ENCODE results near the gene PIGL.

The PIGL gene

GRCh38 chr17:16273929-16274339 is 56.9 kb downstream of the PIGL start:
- no peak for DNase-seq (ENCODE audit: low spot score)

- DNase-seq (ENCODE audit: low spot score) = no peak
Observed at GRCh38 chr17:16275024-16275423, 58.0 kb downstream of the PIGL start.

DNA sequence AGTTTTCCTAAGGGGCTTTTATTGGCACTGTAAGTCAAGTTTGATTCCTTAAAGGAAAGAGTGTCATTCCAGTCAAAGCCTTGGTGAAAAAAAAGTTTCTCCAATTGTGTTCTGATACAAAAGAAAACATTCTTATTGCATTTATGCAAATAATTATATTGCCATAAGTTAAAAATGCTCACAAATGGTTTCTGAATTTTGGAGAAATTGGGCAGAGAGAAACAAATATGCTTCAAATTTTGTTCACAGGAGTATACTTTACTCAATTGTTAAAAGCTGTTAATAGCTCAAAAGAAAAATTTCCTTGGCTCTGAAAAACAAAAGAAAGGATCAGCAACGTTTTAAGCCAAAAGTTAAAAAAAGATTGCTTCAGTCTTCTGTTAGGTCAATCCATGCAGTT is 60.2 kb downstream of the PIGL start:
- DNase-seq (ENCODE audit: low spot score) = no peak

DNA sequence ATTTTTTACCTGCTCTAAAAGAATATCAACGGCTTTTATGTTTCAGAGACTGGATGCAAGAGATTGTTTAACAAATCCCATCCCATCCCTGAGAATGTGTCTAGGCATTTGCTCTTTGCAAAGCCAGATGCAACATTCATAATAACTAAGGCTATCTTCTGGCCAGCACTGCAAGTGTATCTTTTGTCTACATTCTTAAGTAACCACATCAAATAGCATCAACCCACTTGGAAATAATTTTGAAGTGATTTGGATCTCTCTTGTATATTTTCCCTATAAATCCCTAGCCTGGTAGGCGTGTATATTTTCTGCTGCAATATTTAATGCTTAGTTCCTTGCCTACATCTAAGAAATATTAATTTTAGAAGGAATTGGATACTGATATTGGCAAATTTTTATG is 64.3 kb downstream of the PIGL start:
- no peak for DNase-seq (ENCODE audit: low spot score)

DNA sequence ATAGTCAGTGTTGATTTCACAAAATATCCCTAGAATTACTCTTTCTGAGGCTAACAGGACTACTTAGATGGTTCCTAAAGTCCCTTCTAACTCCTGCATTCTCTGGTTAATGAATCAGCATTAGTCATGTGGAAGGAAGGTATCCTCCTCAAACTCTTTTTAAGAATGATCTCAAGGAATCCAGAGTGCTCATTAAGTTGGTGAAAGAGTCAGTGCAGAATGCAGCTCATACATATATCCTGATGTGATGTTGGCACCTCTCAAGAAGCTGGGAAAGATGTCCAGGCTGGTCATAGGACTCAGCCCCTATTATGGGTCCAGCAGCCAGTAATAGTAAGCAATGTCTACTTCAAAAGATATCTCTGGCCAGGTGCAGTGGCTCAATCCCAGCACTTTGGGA is 65.5 kb downstream of the PIGL start:
- peak; percentile 32 for DNase-seq (ENCODE audit: low spot score)

DNA sequence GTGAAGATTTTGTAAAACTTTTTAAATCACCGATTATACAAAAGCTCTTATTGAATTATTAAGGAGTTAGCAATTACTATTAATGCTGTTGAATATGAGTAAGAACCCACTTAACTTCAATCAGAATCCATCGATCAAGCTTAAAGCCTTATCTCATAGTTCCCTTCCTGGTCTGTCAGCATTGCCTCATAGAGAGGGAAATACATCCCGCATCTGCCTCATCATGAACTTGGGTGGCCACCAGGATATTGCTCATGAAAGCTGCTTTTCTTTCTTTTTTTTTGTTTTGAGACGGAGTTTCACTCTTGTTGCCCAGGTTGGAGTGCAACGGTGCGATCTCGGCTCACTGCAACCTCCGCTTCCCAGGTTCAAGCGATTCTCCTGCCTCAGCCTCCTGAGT is 66.7 kb downstream of the PIGL start:
- DNase-seq (ENCODE audit: low spot score) = no peak

GRCh38 chr17:16285646-16286008 is 68.6 kb downstream of the PIGL start:
- no peak for DNase-seq (ENCODE audit: low spot score)

DNA sequence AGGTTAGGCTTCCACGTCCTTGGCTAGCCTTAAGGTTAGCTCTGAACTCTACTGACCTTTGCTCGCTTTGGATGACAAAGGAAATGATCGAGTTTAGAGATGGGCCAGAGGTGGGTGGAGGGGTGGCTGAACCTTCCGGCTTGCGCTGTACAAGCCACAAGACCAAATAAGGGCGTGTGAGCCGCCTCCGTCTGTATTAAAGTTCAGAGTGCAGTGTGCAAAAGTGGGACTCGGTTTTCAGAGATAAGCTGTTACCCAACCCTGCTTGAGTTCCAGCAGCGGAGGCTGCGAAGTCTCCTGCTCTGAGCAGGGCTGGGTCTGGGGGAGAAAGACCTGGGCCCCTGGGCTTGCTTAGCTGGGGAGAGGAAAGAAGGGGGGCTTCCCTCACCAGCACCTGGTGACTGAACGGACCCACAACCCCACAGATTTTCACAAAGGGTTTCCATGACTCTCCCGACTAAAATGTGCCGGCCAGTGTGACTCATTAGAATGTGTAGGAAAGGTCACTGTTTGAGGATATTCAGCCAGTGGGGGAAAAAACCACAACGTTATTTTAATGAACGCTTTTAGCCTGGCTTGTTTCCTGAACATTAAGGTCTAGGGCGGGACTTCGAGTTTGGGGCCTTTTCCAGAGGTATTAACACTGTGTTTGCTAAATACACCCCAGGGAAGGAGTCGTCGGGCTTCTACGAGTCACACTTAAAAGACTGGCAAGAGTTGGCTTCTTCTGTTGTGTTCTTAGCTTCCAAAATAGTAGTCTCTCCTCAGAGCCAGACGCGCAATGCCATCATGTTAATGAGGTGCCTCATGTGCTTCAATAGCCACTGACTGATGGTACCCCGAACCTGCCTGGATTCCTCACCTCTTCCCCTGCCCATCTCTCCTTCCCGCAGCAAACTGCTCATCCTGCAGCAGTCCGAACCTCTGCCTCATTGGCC is 69.3 kb downstream of the PIGL start:
- peak; percentile 93 for DNase-seq (ENCODE audit: low spot score)

GRCh38 chr17:16286947-16287562 is 70.0 kb downstream of the PIGL start:
- no peak for DNase-seq (ENCODE audit: low spot score)

GRCh38 chr17:16287563-16288027 is 70.6 kb downstream of the PIGL start:
- peak; percentile 57 for DNase-seq (ENCODE audit: low spot score)

- peak; percentile 44 for DNase-seq (ENCODE audit: low spot score)
Observed at GRCh38 chr17:16288860-16289571, 72.0 kb downstream of the PIGL start.

DNA sequence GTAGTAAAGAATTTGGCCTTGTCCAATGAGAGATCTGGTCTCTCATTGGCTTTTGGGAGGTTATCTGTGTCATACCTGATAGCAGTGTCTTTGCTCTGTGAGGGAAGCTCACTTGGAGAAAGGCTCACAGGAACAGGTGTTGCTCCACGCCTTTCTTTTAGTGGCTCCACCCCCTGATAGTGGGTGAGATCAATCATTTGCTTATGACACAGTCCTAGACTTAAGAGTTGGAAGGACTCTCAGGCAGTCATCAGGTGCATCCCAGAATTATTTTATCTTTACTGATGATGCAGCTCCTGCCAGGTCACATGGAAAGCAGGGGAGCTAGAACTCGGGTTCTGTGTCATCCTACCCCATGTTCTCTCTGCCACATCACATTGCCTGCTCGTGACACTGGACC is 76.9 kb downstream of the PIGL start:
- DNase-seq (ENCODE audit: low spot score) = no peak

- DNase-seq (ENCODE audit: low spot score) = no peak
Observed at GRCh38 chr17:16294560-16294959, 77.5 kb downstream of the PIGL start.

- peak; percentile 80 for DNase-seq (ENCODE audit: low spot score)
Observed at GRCh38 chr17:16296072-16296471, 79.1 kb downstream of the PIGL start.

GRCh38 chr17:16297367-16298139 is 80.5 kb downstream of the PIGL start:
- peak; percentile 34 for DNase-seq (ENCODE audit: low spot score)

DNA sequence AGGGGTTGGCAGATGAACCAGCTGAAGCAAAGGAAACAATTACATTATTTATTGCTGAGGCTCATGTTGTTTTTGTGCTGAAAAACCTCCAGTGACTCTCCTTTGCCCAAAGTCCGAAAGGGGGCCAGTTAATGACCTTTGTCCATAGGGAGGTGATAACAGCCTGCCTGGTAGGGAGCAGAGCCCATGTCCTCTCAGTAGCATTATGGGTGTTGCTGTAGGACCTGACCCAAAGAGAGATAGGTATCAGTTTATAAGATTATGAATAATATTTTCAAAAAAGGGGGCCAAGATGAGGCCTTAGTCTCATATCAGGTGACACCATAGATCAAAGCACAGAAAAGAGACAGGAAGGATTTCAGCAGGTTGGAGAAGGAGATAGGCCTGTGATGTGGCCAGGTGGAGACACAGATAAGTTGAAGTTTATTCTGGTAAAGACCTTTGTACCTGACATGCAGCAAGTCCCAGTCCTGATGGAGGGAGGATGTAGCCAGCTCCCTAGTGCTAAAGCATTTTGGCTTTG is 81.2 kb downstream of the PIGL start:
- DNase-seq (ENCODE audit: low spot score) = peak; percentile 33

GRCh38 chr17:16300554-16300953 is 83.5 kb downstream of the PIGL start:
- DNase-seq (ENCODE audit: low spot score) = no peak

- DNase-seq (ENCODE audit: low spot score) = no peak
Observed at GRCh38 chr17:16301963-16302855, 85.2 kb downstream of the PIGL start.

DNA sequence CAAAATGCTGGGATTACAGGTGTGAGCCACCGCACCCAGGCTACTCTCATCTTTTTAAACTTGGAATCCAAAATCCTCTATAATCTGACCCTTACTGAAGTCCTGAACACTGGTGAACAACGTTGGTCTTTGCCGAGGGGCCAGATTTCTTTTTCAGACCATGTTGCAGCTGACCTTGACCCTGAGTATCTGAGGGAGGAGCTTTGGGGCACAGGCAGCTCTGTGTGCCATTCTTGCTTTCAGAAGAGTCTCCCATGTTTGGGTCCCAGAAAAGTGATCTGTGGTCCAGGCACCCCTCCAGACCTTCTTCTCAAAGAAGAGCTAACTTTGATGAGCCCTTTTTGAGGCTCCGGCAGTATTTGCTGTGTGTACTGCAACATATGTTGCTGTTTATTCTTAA is 85.8 kb downstream of the PIGL start:
- DNase-seq (ENCODE audit: low spot score) = no peak

DNA sequence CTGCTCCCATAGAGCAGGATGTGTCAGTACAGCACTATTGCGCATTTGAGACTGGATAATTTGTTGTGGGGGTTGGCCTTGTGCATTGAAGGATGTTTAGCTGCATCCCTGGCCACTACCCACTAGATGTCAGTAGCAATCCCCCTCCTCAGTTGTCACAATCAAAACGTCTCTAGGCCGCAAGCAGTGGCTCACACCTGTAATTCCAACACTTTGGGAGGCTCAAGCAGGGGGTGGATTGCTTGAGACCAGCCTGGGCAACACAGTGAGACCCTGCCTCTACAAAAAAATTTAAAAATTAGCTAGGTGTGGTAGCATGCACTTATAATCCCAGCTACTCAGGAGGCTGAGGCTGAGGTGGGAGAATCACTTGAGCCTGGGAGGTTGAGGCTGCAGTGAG is 87.8 kb downstream of the PIGL start:
- no peak for DNase-seq (ENCODE audit: low spot score)

DNA sequence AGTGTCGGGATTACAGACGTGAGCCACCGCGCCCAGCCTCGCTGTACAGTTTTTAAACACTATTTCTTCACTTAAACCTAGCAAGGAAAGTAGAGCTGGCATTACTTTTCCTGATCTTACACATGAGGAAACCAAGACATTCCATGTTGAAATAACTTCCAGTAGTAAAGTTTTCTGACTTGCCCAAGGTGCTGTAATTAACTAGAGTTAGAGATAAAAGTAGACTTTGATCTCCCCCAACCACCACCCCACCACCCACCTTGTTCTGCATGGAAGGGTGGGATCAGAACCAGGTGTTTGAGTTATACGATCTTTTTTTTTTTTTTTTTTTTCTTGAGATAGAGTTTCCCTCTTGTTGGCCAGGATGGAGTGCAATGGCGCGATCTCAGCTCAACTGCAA is 89.2 kb downstream of the PIGL start:
- DNase-seq (ENCODE audit: low spot score) = no peak

All from LoVo (cell line).